ENCODE results near the gene MYZAP. TPM values are rescaled to one million over a fixed set of nuclear protein-coding genes. Genes with fewer than 3 reads are reported as not detected.

Gene MYZAP
- total RNA-seq, 1 experiment from 2014 or later = 0.63 TPM

DNA sequence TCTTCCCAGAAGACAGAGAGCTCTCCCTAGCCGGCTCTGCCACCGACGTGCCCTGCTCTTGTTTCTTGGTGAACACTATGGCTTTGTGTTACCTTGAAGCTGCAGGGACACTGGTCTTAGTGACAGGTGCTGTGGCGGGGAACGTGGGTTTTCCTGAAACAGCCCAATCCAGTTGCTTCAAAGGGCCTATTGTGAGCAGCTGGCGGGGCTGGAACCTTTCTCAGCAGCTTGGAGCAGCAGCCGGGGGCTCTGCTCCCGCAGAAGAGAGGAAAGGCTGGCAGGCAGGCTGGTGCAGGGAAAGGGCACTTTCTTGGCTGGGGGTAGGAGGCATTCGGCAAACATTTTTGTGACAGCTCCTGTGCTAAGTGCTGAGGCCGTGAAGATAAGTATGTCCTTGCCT lies 12.8 kb downstream of the MYZAP start:
- H3K4me2 ChIP-seq (ENCODE audit: insufficient read depth, insufficient read length, low read length) = no peak overlapping the region
- no peaks in the 10 kb centered on the region for H3K79me2 ChIP-seq (ENCODE audit: insufficient read depth, low read length)
- Mint-ChIP-seq H3K27ac (no peak overlapping the region), H3K36me3 (ENCODE audit: insufficient read depth in 1 of 3, low read depth in 3 of 3) (no peaks in the 10 kb centered on the region), H3K4me3 (no peak overlapping the region), H3K9me3 (no peaks in the 10 kb centered on the region), H3K4me1 (peaks cover 2% of the 10 kb centered on the region in 2 experiments), H3K27me3 (ENCODE audit: low read depth) (peaks cover 1% of the 10 kb centered on the region; the same call in 1 of the 2 replicates)
- H4K8ac ChIP-seq (replicated peaks; ENCODE audit: insufficient read length, low read depth, low read length) = no peak overlapping the region
- TF ChIP-seq, protein P1, sequence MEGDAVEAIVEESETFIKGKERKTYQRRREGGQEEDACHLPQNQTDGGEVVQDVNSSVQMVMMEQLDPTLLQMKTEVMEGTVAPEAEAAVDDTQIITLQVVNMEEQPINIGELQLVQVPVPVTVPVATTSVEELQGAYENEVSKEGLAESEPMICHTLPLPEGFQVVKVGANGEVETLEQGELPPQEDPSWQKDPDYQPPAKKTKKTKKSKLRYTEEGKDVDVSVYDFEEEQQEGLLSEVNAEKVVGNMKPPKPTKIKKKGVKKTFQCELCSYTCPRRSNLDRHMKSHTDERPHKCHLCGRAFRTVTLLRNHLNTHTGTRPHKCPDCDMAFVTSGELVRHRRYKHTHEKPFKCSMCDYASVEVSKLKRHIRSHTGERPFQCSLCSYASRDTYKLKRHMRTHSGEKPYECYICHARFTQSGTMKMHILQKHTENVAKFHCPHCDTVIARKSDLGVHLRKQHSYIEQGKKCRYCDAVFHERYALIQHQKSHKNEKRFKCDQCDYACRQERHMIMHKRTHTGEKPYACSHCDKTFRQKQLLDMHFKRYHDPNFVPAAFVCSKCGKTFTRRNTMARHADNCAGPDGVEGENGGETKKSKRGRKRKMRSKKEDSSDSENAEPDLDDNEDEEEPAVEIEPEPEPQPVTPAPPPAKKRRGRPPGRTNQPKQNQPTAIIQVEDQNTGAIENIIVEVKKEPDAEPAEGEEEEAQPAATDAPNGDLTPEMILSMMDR (conservative IDR thresholded peaks at IDR 0.05) = no peak
- no peak overlapping the region for H3K14ac ChIP-seq (ENCODE audit: insufficient read depth, low read length)
- no peaks in the 10 kb centered on the region for H3K27me3 ChIP-seq (ENCODE audit: insufficient read depth, low read length)
- no peaks in the 10 kb centered on the region for H3K23me2 ChIP-seq (ENCODE audit: insufficient read length, low read depth, low read length, poor library complexity, severe bottlenecking)
- no peak overlapping the region for H3K27ac ChIP-seq (ENCODE audit: insufficient read length, low read depth, low read length)
- no peak overlapping the region for H2BK20ac ChIP-seq (ENCODE audit: low read depth, low read length, poor library complexity, severe bottlenecking)
- H3K23ac ChIP-seq (ENCODE audit: insufficient read length, low read depth, low read length) = no peak overlapping the region
- H3K9me3 ChIP-seq (ENCODE audit: control insufficient read depth, low read depth, low read length) = no peaks in the 10 kb centered on the region
- no peak overlapping the region for H3T11ph ChIP-seq (ENCODE audit: low read length)
- no peak overlapping the region for H3K9ac ChIP-seq (ENCODE audit: extremely low read depth, insufficient read length, low read length)
- no peak overlapping the region for H2AFZ ChIP-seq (ENCODE audit: low read length)
- no peak overlapping the region for H2BK12ac ChIP-seq (ENCODE audit: insufficient read length, low read depth, low read length)
- no peaks in the 10 kb centered on the region for H4K20me1 ChIP-seq (ENCODE audit: control insufficient read depth, insufficient read depth, insufficient read length)
- H3K18ac ChIP-seq (ENCODE audit: insufficient read length, low read depth, low read length) = no peak overlapping the region
- no peak overlapping the region for H2AK5ac ChIP-seq (ENCODE audit: insufficient read length, low read length)
- H2BK5ac ChIP-seq (ENCODE audit: insufficient read length, low read length) = no peak overlapping the region
- DNase-seq = no peak
- H3K56ac ChIP-seq (ENCODE audit: insufficient read length, low read depth, low read length) = no peak overlapping the region
- H3K4me1 ChIP-seq (ENCODE audit: insufficient read depth, low read length) = no peaks in the 10 kb centered on the region; the same call in 1 of the 2 replicates
- no peak overlapping the region for H3K4ac ChIP-seq (ENCODE audit: low read depth, low read length)
- H4K5ac ChIP-seq (ENCODE audit: insufficient read length, low read depth, low read length) = no peak overlapping the region
- H3K79me1 ChIP-seq (ENCODE audit: insufficient read depth, low read depth, low read length, poor library complexity, severe bottlenecking) = no peaks in the 10 kb centered on the region
- no peak overlapping the region for H2BK15ac ChIP-seq (ENCODE audit: low read depth, low read length)
- no peak overlapping the region for H4K91ac ChIP-seq (ENCODE audit: insufficient read length, low read depth, low read length)
- H2BK120ac ChIP-seq (ENCODE audit: low read depth, low read length, poor library complexity, severe bottlenecking) = no peak overlapping the region
- no CpG with 5 or more reads among the region's 10 CpGs for WGBS (ENCODE audit: extremely low coverage, insufficient read length, low lambda C conversion rate)
